ENCODE results near the gene RBP2. TPM values are rescaled to one million over a fixed set of nuclear protein-coding genes. Genes with fewer than 3 reads are reported as not detected.

The RBP2 gene
- total and polyA plus RNA-seq, 2 of the 8 experiments (the other 6 are each of a cell fraction or from before 2014, with no cell fraction given): not detected

GRCh38 chr3:139430493-139430892 lies 45.8 kb downstream of the RBP2 start (continued):
- TF ChIP-seq, protein P1, sequence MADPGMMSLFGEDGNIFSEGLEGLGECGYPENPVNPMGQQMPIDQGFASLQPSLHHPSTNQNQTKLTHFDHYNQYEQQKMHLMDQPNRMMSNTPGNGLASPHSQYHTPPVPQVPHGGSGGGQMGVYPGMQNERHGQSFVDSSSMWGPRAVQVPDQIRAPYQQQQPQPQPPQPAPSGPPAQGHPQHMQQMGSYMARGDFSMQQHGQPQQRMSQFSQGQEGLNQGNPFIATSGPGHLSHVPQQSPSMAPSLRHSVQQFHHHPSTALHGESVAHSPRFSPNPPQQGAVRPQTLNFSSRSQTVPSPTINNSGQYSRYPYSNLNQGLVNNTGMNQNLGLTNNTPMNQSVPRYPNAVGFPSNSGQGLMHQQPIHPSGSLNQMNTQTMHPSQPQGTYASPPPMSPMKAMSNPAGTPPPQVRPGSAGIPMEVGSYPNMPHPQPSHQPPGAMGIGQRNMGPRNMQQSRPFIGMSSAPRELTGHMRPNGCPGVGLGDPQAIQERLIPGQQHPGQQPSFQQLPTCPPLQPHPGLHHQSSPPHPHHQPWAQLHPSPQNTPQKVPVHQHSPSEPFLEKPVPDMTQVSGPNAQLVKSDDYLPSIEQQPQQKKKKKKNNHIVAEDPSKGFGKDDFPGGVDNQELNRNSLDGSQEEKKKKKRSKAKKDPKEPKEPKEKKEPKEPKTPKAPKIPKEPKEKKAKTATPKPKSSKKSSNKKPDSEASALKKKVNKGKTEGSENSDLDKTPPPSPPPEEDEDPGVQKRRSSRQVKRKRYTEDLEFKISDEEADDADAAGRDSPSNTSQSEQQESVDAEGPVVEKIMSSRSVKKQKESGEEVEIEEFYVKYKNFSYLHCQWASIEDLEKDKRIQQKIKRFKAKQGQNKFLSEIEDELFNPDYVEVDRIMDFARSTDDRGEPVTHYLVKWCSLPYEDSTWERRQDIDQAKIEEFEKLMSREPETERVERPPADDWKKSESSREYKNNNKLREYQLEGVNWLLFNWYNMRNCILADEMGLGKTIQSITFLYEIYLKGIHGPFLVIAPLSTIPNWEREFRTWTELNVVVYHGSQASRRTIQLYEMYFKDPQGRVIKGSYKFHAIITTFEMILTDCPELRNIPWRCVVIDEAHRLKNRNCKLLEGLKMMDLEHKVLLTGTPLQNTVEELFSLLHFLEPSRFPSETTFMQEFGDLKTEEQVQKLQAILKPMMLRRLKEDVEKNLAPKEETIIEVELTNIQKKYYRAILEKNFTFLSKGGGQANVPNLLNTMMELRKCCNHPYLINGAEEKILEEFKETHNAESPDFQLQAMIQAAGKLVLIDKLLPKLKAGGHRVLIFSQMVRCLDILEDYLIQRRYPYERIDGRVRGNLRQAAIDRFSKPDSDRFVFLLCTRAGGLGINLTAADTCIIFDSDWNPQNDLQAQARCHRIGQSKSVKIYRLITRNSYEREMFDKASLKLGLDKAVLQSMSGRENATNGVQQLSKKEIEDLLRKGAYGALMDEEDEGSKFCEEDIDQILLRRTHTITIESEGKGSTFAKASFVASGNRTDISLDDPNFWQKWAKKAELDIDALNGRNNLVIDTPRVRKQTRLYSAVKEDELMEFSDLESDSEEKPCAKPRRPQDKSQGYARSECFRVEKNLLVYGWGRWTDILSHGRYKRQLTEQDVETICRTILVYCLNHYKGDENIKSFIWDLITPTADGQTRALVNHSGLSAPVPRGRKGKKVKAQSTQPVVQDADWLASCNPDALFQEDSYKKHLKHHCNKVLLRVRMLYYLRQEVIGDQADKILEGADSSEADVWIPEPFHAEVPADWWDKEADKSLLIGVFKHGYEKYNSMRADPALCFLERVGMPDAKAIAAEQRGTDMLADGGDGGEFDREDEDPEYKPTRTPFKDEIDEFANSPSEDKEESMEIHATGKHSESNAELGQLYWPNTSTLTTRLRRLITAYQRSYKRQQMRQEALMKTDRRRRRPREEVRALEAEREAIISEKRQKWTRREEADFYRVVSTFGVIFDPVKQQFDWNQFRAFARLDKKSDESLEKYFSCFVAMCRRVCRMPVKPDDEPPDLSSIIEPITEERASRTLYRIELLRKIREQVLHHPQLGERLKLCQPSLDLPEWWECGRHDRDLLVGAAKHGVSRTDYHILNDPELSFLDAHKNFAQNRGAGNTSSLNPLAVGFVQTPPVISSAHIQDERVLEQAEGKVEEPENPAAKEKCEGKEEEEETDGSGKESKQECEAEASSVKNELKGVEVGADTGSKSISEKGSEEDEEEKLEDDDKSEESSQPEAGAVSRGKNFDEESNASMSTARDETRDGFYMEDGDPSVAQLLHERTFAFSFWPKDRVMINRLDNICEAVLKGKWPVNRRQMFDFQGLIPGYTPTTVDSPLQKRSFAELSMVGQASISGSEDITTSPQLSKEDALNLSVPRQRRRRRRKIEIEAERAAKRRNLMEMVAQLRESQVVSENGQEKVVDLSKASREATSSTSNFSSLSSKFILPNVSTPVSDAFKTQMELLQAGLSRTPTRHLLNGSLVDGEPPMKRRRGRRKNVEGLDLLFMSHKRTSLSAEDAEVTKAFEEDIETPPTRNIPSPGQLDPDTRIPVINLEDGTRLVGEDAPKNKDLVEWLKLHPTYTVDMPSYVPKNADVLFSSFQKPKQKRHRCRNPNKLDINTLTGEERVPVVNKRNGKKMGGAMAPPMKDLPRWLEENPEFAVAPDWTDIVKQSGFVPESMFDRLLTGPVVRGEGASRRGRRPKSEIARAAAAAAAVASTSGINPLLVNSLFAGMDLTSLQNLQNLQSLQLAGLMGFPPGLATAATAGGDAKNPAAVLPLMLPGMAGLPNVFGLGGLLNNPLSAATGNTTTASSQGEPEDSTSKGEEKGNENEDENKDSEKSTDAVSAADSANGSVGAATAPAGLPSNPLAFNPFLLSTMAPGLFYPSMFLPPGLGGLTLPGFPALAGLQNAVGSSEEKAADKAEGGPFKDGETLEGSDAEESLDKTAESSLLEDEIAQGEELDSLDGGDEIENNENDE (IDR thresholded peaks at IDR 0.05; ENCODE audit: insufficient replicate concordance, low read length): no peak
- no peak for TF ChIP-seq TCF12 (IDR thresholded peaks at IDR 0.05; ENCODE audit: low read depth, low read length)
